ENCODE data around the gene CNTNAP2.
"Not testable (repeated sequence)": the region's sequence is repeated elsewhere in the genome, so short reads cannot be mapped to it uniquely, and the experiment has no call there.

The CNTNAP2 gene

DNA sequence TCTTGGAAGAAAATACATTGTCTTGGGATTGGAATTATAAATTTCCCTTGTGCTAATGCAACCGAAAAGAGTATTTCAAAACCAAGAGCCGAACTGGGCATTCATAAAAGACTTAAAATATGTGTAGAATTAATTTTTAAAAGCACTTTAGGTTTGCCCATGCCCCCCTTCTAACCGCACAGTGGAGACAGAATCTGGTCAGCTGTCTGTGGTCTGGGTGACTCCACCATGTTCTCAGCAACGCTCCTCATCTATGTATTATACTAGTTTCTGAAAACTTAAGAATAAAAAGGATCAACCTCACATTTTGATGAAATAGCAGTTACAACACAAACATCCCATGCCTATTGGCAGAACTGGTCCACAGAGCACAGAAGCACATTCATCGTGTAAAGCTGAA is 2281.4 kb downstream of the CNTNAP2 start:
- DNase-seq (ENCODE audit: low spot score): no peak

DNA sequence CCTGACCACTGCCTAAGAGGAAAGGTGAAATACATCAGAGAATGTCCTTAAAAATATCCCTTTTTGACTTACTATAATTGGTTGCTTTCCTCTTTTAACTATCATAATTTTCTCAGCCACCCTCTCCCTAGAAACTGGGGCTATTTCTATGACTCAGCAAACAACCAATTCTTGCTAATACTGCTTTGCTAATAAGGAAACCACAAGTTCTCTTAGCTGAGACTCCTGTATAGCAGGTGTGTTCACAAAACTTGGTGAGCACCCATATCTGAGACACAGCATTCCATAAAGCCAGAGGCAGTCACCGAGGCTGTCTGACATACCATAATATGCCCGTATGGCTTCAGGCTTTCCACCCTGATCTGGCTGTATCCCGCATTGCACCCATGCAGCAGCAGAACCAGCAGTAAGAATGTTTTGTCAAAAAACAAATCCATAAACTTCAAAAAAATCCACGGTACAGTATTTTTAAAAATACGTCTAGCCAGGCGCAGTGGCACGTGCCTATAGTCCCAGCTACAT is 2282.3 kb downstream of the CNTNAP2 start:
- no peak for DNase-seq (ENCODE audit: low spot score)

DNA sequence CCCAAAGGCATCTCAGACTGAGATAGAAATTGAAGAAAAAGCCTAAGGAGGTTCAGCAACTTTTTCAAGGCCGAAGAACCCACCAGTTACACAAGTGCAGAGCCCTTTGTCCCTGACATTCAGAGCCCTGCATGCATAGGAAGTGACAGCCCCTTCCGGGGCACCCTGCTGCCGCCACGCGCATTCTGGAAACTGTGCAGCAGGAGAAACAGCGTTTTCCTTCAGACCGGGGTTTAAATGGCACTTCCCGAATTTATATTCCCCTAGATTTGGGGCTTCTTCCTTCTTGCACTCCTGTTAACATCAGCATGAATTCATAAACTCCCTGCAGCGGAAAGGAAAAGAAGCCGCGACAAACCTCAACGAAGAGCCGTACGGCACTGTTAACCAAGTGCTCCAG is 2283.5 kb downstream of the CNTNAP2 start:
- no peak for DNase-seq (ENCODE audit: low spot score)

DNA sequence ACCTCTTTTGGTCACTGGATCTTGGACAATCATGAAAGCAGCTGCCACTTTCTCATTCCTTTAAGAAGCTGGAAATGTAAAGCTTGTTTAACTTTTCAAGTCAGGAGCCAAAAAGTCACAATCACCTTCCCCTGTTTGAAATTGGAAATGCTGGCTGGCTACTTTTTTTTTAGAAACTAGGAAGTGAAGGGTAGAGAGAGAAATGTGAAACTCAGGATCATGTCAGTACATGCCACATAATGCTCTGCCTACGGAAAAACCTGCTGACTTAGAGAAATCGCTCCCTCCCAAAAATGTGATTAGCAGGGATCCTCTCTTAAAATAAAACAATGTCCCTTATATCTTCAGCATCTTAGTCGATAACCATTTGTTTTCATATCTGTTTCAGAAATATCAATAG is 2285.6 kb downstream of the CNTNAP2 start:
- DNase-seq (ENCODE audit: low spot score): no peak

GRCh38 chr7:148403466-148403993 is 2286.9 kb downstream of the CNTNAP2 start:
- DNase-seq (ENCODE audit: low spot score): no peak

DNA sequence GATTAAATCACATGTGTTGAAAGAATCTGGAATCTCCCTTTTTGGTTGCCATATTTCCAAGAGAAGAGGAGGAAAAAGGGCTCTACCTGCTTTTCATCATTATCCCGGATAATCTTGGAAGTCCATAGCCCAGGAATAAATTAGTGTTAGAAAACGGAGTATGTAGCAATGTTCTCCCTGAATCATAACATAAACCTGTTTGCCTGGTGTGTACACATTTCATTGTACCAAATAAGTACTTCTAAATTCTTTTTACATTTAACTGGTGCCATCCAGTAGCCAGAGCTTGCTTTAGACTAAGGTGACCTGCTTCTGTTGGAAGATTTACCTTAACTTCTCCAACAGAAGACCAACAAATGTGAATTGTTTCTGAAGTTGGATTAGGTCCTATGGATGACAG is 2291.7 kb downstream of the CNTNAP2 start:
- no peak for DNase-seq (ENCODE audit: low spot score)

DNA sequence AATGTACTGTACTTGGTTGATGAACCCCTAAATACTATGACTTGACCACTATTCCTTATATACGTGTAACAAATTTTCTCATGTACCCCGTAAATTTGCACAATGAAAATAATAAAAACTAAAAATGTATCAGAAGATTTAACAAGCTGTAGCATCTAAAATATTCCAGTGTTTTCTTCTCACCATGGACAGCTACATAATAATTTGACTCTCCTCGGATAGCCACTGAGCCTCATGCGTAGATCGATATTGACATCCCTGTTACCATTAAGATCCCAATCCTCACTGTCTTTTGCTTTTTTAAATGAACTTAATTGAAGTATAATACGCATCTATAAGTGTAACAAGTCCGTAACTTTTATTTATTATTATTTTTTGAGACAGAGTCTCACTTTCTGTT is 2294.3 kb downstream of the CNTNAP2 start:
- DNase-seq (ENCODE audit: low spot score): no peak

- no peak for DNase-seq (ENCODE audit: low spot score)
Measured at GRCh38 chr7:148412691-148413090, 2296.1 kb downstream of the CNTNAP2 start.

DNA sequence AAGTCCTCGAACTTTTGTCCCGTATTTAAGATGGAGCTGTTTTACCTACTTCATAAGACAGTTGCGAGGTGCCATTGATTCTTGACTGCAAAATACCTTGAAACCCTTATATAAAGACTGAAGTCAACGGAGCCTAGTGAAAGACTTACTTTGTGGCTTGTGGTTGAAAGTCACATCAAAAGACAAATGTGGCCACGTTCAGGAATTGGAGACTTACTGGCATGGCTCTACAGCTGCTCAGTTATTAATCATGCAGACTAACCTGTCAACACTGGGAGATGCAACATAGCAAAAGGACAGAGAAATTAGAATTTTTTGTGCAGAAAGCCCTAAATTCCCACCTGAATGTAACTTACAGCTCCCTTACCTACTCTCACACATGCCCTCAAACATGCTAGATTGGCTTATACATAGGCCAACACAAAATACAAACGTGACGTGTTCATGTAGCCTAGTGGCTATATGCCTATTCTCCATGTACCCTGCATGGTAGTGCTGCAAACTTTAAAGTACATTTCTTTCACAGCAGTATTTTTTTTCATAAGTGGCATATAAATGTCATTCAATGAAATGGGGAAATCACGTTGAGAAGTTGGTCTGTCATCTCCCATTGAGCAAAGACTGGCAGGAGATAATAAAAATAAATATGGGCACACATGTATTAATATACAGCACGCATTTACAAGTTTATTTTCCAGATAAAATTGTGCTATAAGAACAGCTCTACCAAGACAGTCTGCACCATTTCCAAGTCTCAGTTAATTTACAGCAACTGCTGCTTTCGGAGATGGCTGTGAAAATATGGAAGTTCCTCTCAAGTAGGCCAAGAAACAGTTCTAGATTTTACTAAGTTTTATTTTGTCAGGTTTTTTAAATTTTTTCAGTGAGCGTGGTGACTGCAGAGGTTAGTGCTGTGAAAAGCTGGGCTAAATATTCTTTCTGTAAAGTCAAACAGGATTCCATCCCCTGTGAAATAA is 2303.5 kb downstream of the CNTNAP2 start:
- DNase-seq (ENCODE audit: low spot score): no peak

DNA sequence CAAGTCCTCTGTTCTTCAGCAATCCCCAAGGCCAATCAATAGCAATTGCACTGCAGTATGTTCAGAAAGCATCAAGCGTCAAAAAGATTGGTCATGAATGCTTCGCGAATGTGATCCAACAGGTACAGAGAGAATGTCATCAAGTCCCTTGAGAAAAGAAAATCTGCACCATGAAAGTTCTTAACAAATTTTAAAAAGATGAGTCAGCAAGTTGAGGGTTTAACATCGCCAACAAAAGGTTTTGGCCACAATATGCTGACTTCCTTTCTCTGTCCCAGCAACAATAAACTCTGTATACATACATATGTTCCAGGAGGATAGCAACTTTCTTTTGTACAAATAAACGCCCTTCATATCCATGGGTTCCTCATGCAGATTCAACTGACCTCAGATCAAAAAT is 2305.4 kb downstream of the CNTNAP2 start:
- DNase-seq (ENCODE audit: low spot score): no peak

DNA sequence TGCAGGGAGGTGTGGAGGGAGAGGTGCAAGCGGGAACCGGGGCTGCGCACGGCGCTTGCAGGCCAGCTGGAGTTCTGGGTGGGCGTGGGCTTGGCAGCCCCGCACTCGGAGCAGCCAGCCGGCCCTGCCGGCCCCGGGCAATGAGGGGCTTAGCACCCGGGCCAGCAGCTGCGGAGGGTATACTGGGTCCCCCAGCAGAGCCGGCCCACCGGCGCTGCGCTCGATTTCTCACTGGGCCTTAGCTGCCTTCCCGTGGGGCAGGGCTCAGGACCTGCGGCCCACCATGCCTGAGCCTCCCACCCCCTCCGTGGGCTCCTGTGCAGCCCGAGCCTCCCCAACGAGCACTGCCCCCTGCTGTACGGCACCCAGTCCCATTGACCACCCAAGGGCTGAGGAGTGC is 2309.8 kb downstream of the CNTNAP2 start:
- DNase-seq (ENCODE audit: low spot score): not testable (repeated sequence)

DNA sequence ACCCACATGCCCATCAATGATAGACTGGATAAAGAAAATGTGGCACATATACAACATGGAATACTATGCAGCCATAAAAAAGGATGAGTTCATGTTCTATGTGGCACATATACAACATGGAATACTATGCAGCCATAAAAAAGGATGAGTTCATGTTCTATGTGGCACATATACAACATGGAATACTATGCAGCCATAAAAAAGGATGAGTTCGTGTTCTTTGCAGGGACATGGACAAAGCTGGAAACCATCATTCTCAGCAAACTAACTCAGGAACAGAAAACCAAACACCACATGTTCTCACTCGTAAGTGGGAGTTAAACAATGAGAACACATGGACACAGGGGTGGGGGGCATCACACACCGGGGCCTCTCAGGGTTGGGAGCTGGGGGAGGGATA is 2314.1 kb downstream of the CNTNAP2 start:
- DNase-seq (ENCODE audit: low spot score): not testable (repeated sequence)

- DNase-seq (ENCODE audit: low spot score): no peak
Measured at GRCh38 chr7:148433521-148434180, 2317.1 kb downstream of the CNTNAP2 start.

DNA sequence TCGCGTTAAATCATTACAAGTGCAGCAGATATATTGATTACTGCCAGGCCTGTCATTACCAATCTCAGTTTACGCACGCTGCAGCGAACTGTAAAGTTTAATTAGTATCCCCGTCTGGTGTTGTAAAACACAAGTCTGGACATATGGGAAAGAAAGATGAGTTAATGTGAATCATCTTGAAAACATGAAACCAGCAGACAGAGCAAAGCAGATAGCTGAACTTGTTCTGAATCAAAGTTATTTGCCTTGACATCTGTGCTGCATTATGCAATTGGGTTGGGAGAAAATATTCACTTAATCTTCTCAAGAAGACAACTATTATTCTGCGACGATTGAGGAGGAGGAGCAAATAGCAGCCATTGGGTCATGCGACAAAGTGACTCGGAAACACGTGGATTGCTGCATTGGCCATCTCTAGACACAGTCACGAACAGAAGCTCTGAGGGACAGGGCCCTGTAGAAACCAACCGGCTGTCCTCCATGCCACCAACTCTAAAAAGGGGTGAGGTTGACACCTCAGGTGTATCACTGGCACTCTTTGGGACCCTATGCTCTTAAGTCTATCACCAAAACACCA is 2317.7 kb downstream of the CNTNAP2 start:
- no peak for DNase-seq (ENCODE audit: low spot score)

DNA sequence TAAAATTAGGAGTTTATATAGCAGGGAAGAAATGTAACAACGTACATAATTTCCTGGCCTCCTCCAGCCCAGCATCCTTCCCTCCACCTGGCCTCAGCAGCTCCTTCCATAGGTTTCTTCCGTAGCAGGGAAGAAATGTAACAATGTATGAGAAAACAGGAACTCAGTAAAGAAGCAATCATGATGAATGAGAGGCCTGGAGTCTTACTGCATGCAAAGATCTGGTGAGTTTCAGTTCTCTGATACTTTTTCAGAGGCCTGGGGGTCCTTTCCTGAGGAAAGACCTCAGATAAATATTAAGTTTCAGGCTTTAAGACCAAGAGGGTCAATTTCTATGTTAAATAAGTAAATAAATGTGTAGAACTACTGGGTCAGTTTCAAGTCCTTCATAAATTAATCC is 2318.3 kb downstream of the CNTNAP2 start:
- DNase-seq (ENCODE audit: low spot score): no peak

- DNase-seq (ENCODE audit: low spot score): no peak
Measured at GRCh38 chr7:148435715-148436114, 2319.1 kb downstream of the CNTNAP2 start.

DNA sequence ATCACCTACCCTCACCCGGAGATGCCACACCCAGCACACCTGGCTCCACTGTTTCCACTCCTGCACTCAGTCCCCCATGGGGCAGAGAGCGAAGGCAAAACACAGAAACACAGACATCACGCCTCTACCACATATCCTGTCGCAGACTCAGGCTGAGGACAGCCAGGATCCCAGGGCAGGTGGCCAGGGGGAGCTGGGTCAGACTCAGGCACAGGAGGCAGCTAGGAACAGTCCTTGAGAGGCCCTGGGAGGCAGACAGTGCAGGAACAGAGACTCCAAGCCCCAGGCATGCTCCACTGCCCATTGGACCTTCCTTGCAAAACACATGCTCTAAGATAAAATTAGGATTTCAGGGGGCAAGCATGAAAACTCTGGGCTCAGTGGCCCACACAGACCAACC is 2319.5 kb downstream of the CNTNAP2 start:
- no peak for DNase-seq (ENCODE audit: low spot score)

GRCh38 chr7:148436571-148436970 is 2320.0 kb downstream of the CNTNAP2 start:
- DNase-seq (ENCODE audit: low spot score): no peak

GRCh38 chr7:148437043-148437442 is 2320.4 kb downstream of the CNTNAP2 start:
- DNase-seq (ENCODE audit: low spot score): no peak

DNA sequence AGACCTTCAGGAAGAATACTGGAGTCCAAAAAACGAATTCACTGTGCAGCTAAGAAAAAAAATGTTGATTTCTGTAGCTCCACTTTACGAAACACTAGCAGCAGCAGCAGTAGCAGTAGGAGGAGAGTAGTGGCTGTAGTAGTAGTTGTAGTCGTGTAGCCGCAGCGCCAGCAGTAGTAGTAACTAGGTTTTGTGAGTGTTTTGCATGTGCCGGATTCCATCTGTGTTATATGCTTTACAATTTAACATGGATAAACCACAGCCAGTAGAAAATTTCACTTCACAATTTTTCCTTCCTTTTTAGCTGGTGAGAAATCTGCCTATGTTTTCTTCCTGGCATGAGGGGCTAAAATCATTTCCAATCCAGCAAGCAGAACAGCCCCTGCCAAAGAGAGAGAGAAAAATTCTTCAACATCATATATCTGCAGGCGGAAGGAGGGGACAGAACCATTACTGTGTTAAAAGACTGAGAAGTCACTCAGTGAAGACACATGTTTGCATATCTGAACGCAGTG is 2325.6 kb downstream of the CNTNAP2 start:
- no peak for DNase-seq (ENCODE audit: low spot score)

DNA sequence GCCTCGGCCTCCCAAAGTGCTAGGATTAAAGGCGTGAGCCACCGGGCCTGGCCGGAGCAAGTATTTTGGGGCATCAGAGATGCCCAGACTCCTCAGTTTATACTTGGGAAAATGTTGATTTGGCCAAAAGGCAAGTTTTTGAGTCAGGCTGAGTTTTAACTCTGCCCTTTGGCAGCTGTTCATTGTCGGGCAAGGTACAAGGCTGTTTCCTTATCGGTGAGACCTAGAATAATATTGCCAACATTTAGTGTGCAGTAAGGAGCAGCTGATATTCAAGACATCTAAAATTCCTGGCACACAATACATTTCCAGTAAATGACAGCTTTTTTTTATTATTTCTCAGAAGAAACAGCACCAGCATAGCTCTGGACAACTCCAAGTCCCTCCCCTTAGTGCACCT is 2326.3 kb downstream of the CNTNAP2 start:
- DNase-seq (ENCODE audit: low spot score): no peak

All from AG08396 (cell line).